IPS DF 19.7 (cell line): ENCODE measurements around the gene ZNF394.

ENCODE experiments used
- DNase-seq: peaks from one replicate; pipeline ENCODE4 v3.0.0-alpha.2; 2013; ENCODE audit warnings: low read depth, low spot score

The ZNF394 gene

DNA sequence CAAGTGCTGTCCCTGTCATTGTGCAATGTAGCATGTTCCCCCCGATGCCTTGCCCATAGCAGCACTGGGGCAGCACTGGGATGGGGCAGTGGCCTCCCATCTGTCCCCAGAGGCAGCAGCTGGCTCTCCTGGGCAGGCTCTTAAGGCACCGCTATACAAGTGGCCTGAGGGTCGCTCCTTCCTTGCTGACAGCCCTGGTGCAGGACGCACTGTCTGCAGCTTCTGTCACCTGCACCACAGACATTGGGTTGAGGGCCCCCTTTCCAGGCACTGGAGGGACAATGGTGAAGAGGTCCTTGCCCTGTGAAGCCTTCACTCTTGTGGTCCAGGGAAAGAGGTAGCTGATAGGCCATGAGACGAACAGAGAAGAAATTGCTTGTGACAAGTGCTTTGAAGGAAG is 50.8 kb downstream of the ZNF394 start:
- no peak for DNase-seq

DNA sequence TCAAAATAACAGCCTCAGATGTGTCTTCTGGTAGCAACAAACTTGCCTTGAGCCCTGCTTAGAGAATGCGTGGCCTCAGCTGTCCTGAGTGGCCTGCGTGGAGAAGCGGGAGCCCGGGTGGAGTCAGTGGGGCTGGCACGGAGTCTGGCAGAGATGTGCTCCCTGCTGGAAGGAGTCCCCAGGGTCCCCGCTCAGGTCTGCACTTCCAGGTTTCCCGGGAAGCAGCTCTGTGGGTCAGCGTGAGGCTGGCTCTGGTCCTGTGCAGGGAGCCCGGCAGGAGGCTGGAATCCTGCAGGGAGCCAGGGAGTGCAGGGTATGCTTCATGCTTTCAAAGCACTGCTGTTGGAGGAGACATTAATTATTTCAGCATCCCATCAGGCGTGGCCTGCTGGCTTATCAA is 51.2 kb downstream of the ZNF394 start:
- DNase-seq: no peak

DNA sequence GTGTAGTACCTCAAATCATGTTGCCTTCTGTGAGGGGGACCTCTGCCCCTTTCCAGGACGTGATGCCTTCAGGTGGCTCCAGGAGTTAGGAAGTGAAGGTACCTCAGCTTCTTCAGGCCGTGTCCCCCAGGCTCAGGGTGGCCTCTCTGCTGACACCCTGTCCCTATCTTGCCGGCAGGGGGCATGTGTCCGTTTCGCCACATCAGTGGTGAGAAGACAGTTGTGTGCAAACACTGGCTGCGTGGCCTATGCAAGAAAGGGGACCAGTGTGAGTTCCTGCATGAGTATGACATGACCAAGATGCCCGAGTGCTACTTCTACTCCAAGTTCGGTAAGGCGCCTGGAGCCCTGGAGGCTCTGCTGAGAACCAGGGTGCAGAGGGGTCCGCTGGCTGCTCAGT is 52.1 kb downstream of the ZNF394 start:
- no peak for DNase-seq

DNA sequence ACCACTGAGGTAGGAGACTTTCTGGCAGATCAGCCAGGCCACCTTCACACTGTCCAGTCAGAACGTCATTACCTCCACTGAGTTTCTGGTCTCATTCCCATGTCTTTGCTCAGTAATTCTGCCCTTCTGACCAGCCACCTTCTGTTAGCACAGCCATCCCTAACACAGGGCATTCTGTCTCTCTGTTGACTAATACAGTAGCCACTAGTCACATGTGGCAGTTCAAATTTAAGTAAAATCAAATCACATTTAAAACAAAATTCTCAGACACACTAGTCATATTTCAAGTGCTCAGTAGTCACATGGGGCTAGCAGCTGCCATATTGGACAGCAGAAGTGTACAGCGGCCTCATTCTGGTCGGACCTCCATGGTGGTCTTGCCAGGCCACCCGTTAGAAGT is 54.0 kb downstream of the ZNF394 start:
- no peak for DNase-seq
